A549 (cell line): ENCODE data around the gene PDE4D. TPM values are rescaled to one million over a fixed set of nuclear protein-coding genes. Genes with fewer than 3 reads are reported as not detected.

Experiments
- ATAC-seq, 2 experiments: fragments of 200-7000 bp in 1 of 2; fragments of >200 bp in 1 of 2; cut with Nextera tagmentation in 1 of 2; cut with Tn5 transposase in 1 of 2; 3 replicates each; pipeline versions ENCODE4 v1.8.0 to v1.9.1; 2018 to 2020; ENCODE audit warnings: mild to moderate bottlenecking in 1 of 2, moderate library complexity in 1 of 2
- CTCF ChIA-PET: fragments of 300-600 bp; sonication (Branson Sonifier 250); formaldehyde crosslinking; extraction: SDS; loops from one replicate; lab custom pipeline; 2021; ENCODE audit warnings: antibody characterized with exemption, inconsistent platforms; lab: Yijun Ruan, JAX
- POLR2A ChIA-PET: fragments of 350-600 bp; formaldehyde crosslinking; extraction: SDS; loops from one replicate; lab custom pipeline; 2021; ENCODE audit warnings: antibody characterized with exemption, inconsistent platforms; lab: Yijun Ruan, JAX
- DNase-seq, 2 experiments: peaks; one replicate each; pipeline versions ENCODE4 v3.0.0 to v3.0.0-alpha.2; 2011 to 2016; ENCODE audit warnings: low read depth in 1 of 2, low spot score in 1 of 2
- FAIRE-seq: peaks from 2 replicates; lab custom pipeline; 2011; peaks lifted over from hg19 to GRCh38; lab: Jason Lieb, UNC
- H3K27ac ChIP-seq, 2 experiments: fragments of >200 bp; sonication (Bioruptor Twin); formaldehyde crosslinking; 3 replicates each; pipeline ENCODE4 v1.5.1; 2016 to 2017
- H3K4me1 ChIP-seq: fragments of >200 bp; sonication (Bioruptor Twin); formaldehyde crosslinking; 3 replicates; pipeline ENCODE4 v1.6.1; 2016
- H3K4me2 ChIP-seq: fragments of >200 bp; sonication (Bioruptor Twin); formaldehyde crosslinking; 3 replicates; pipeline ENCODE4 v1.6.1; 2016
- H3K4me3 ChIP-seq: fragments of >200 bp; sonication (Bioruptor Twin); formaldehyde crosslinking; 3 replicates; pipeline ENCODE4 v1.5.1; 2016
- H3K9me3 ChIP-seq: fragments of >200 bp; sonication (Bioruptor Twin); formaldehyde crosslinking; 3 replicates; pipeline ENCODE4 v1.6.1; 2016
- ATOH8 ChIP-seq: fragments of 250-450 bp; sonication (Bioruptor Pico); IDR thresholded peaks from 2 replicates; pipeline ENCODE4 v1.5.0; 2020; ENCODE audit warnings: low read depth, mild to moderate bottlenecking, moderate library complexity
- BCL3 ChIP-seq: fragments of >200 bp; sonication (Bioruptor Twin); formaldehyde crosslinking; IDR thresholded peaks from 3 replicates; pipeline ENCODE4 v1.6.1; 2016
- BHLHE40 ChIP-seq: IDR thresholded peaks from 2 replicates; pipeline ENCODE4 v1.6.1; 2012; ENCODE audit warnings: low read depth, low read length, inconsistent platforms
- CEBPB ChIP-seq, 2 experiments: fragments of >200 bp in 1 of 2; sonication (Bioruptor Twin) in 1 of 2; formaldehyde crosslinking in 1 of 2; IDR thresholded peaks; 2 replicates each; pipeline ENCODE4 v1.6.1; 2012 to 2016
- CHD4 ChIP-seq: fragments of 200-600 bp; sonication (generic); IDR thresholded peaks from 2 replicates; pipeline ENCODE4 v1.6.1; 2016; ENCODE audit warnings: antibody characterized with exemption, mild to moderate bottlenecking, borderline replicate concordance
- EP300 ChIP-seq, 2 experiments: fragments of >200 bp; sonication (Bioruptor Twin); formaldehyde crosslinking; IDR thresholded peaks; 2 replicates in 1 of 2; 3 replicates in 1 of 2; pipeline ENCODE4 v1.6.1; 2016 to 2017
- FOSB ChIP-seq: fragments of 250-450 bp; sonication (Bioruptor Pico); IDR thresholded peaks from 2 replicates; pipeline ENCODE4 v1.5.0; 2020; ENCODE audit warnings: mild to moderate bottlenecking, moderate library complexity
- JUNB ChIP-seq: fragments of >200 bp; sonication (Bioruptor Twin); formaldehyde crosslinking; IDR thresholded peaks from 2 replicates; pipeline ENCODE4 v1.6.1; 2016
- KDM1A ChIP-seq: fragments of 200-600 bp; sonication (generic); IDR thresholded peaks from 2 replicates; pipeline ENCODE4 v1.6.1; 2016; ENCODE audit warnings: low read depth, mild to moderate bottlenecking
- KDM5A ChIP-seq: fragments of 200-600 bp; sonication (generic); IDR thresholded peaks from 2 replicates; pipeline ENCODE4 v1.6.1; 2016; ENCODE audit warnings: antibody characterized with exemption, mild to moderate bottlenecking
- MAZ ChIP-seq: fragments of 150-350 bp; IDR thresholded peaks from 2 replicates; pipeline ENCODE4 v1.6.1; 2014; ENCODE audit warnings: antibody characterized with exemption, low read depth, low read length, borderline replicate concordance
- PHF8 ChIP-seq: fragments of 200-600 bp; sonication (generic); IDR thresholded peaks from 2 replicates; pipeline ENCODE4 v1.6.1; 2016; ENCODE audit warnings: low read depth, mild to moderate bottlenecking, antibody characterized with exemption, moderate library complexity, borderline replicate concordance
- POLR2A ChIP-seq: IDR thresholded peaks from 2 replicates; pipeline ENCODE4 v1.6.1; 2012; ENCODE audit warnings: mild to moderate bottlenecking, low read length
- RCOR1 ChIP-seq: fragments of 150-350 bp; IDR thresholded peaks from 2 replicates; pipeline ENCODE4 v1.6.1; 2014; ENCODE audit warnings: antibody characterized with exemption, low read length, low read depth
- RFX5 ChIP-seq: fragments of 450-650 bp; IDR thresholded peaks from 2 replicates; pipeline ENCODE4 v1.7.1; 2014; ENCODE audit warnings: antibody characterized with exemption, mild to moderate bottlenecking, moderate library complexity
- RNF2 ChIP-seq: fragments of 200-600 bp; sonication (generic); IDR thresholded peaks from 2 replicates; pipeline ENCODE4 v1.6.1; 2016; ENCODE audit warnings: low read depth, mild to moderate bottlenecking, antibody characterized with exemption, moderate library complexity, borderline replicate concordance
- TP53 ChIP-seq: fragments of 250-450 bp; sonication (Bioruptor Pico); IDR thresholded peaks from 2 replicates; pipeline ENCODE4 v1.5.0; 2021; ENCODE audit warnings: mild to moderate bottlenecking, moderate library complexity
- ZFP36 ChIP-seq: fragments of 450-650 bp; IDR thresholded peaks from 2 replicates; pipeline ENCODE4 v1.6.1; 2014; ENCODE audit warnings: borderline replicate concordance; ENCODE audit not compliant: partially characterized antibody
- WGBS: methylation state at CpG from one replicate; pipeline ENCODE4 v1.1.6; 2017; ENCODE audit errors: missing lambda C conversion rate; 5-methylcytosine and 5-hydroxymethylcytosine counted together
- polyA plus RNA-seq, 4 experiments: library from polyadenylated mRNA; depleted of rRNA in 3 of 4; stranded (reverse); fragments of >200 nt; fragmentation: RNase III in 1 of 4; extraction: RNeasy Plus Mini Kit Qiagen cat#74134 plus additional on column Dnase treatment in 1 of 4; gene quantifications; 2 replicates in 3 of 4; 3 replicates in 1 of 4; pipeline ENCODE4 v1.2.3, GENCODE V29; 2011 to 2017
- TF ChIP-seq, protein P1 (sequence below): IDR thresholded peaks from 2 replicates; pipeline ENCODE4 v1.6.1; 2012
- TF ChIP-seq, protein P2 (sequence below): fragments of 200-600 bp; sonication (generic); IDR thresholded peaks from 2 replicates; pipeline ENCODE4 v1.6.1; 2016; ENCODE audit warnings: antibody characterized with exemption, mild to moderate bottlenecking, moderate library complexity

Gene PDE4D
- polyA plus RNA-seq, 2 of the 4 experiments (the other 2 are of a cell fraction): 74.0 to 213 TPM

- CTCF ChIA-PET: interaction anchor here (0.6 kb wide), 1 partner anchor 42 kb away, joined by 3 read pairs; no protein-coding TSS in a partner anchor
- no peak overlapping the region for H3K4me2 ChIP-seq
- H3K9me3 ChIP-seq: no peaks in the 10 kb centered on the region; the same call in 2 of the 3 replicates
- TF ChIP-seq RFX5: no peak
- no peak for TF ChIP-seq BCL3
- TF ChIP-seq, all 56 proteins: peak for 0
- no peak for DNase-seq
- H3K27ac ChIP-seq: no peak overlapping the region
- peaks cover 33% of the 10 kb centered on the region for H3K4me1 ChIP-seq
- 72% methylated on average over 2 of the region's 2 CpGs for WGBS
- ATAC-seq: no peak
- no peak overlapping the region for H3K4me3 ChIP-seq
- no peak for FAIRE-seq
- POLR2A ChIA-PET: no interaction called here
Observed at GRCh38 chr5:59446356-59446755, 447.2 kb downstream of the PDE4D start.

DNA sequence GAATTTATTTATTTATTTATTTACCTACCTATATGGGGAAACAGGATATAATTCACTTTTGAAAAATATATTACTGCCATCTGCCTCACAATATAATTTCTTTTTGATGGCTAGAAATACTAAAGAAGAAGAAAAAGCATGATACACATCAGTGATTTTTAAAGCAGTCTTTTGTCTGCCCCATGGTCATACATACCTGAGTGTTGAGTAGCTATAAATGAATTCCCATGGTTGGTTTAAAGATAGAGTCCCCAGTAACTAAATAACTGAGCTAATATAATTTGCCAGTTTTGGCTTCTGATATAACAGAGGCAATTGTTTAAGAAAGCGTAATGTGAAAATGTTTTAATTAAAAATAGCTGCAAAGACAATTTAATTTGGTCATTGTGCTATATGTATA lies 447.8 kb downstream of the PDE4D start:
- FAIRE-seq (no peak), DNase-seq (no peak), ATAC-seq (no peak)
- TF ChIP-seq ATOH8 (CRISPR knock-in tag): no peak
- TF ChIP-seq ZFP36: no peak
- no peak for TF ChIP-seq CHD4
- Histone ChIP-seq H3K4me2 (no peak overlapping the region), H3K27ac (no peak overlapping the region), H3K9me3 (no peaks in the 10 kb centered on the region; the same call in 2 of the 3 replicates), H3K4me3 (no peak overlapping the region), H3K4me1 (peaks cover 33% of the 10 kb centered on the region)
- ChIA-PET POLR2A (no interaction called here), CTCF (interaction anchor here (0.6 kb wide), 1 partner anchor 43 kb away, joined by 3 read pairs; no protein-coding TSS in a partner anchor)
- 92% methylated on average over 1 of the region's 1 CpG for WGBS

GRCh38 chr5:59439303-59439702 lies 454.2 kb downstream of the PDE4D start:
- peaks cover 11% of the 10 kb centered on the region; the same call in 1 of the 3 replicates for H3K4me1 ChIP-seq
- no peak overlapping the region for H3K4me3 ChIP-seq
- ATAC-seq: peak in 1 of 2 experiments; percentile 19; a peak in 1 of 6 replicates
- no peak for FAIRE-seq
- TF ChIP-seq EP300 (IDR thresholded peaks at IDR 0.05): no peak
- TF ChIP-seq KDM5A: no peak
- TF ChIP-seq RCOR1: no peak
- no peak for TF ChIP-seq TP53 (CRISPR knock-in tag)
- TF ChIP-seq BHLHE40: no peak
- no peak for TF ChIP-seq CEBPB (IDR thresholded peaks at IDR 0.05)
- no peak for TF ChIP-seq BCL3
- TF ChIP-seq, protein P1, sequence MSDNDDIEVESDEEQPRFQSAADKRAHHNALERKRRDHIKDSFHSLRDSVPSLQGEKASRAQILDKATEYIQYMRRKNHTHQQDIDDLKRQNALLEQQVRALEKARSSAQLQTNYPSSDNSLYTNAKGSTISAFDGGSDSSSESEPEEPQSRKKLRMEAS: no peak
- no peaks in the 10 kb centered on the region for H3K9me3 ChIP-seq
- no peak for DNase-seq
- no peak overlapping the region for H3K4me2 ChIP-seq
- POLR2A ChIA-PET: no interaction called here
- no peak overlapping the region for H3K27ac ChIP-seq
- 95% methylated on average over 3 of the region's 3 CpGs for WGBS
- CTCF ChIA-PET: interaction anchor here (1.0 kb wide), 1 partner anchor 234 kb away, joined by 4 read pairs; no protein-coding TSS in a partner anchor

DNA sequence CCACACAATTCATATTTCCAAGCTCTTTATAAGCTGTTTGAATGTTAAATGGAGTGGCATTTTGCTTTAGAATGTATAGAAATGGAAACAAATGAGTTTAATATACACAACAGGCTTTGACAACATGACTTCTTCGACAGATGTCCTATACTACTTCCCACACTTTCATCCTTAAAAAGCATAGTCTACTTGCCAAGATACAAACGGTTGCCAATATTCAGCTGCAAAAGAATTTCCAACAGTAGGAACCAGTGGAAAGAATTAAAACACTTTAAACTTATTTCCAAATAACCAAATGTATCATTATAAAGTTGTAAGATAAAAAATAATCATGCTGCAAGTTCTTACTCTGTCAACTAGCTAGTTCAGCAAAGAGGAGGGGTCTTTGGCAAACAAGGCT lies 456.4 kb downstream of the PDE4D start:
- peaks cover 7% of the 10 kb centered on the region; the same call in 2 of the 3 replicates for H3K4me1 ChIP-seq
- no peaks in the 10 kb centered on the region for H3K9me3 ChIP-seq
- no peak for ATAC-seq
- no peak overlapping the region for H3K4me3 ChIP-seq
- 92% methylated on average over 2 of the region's 2 CpGs for WGBS
- TF ChIP-seq, protein P1: no peak
- TF ChIP-seq CEBPB (IDR thresholded peaks at IDR 0.05): no peak
- no peak for TF ChIP-seq PHF8
- no peak for TF ChIP-seq POLR2A
- TF ChIP-seq TP53 (CRISPR knock-in tag): no peak
- TF ChIP-seq MAZ: no peak
- TF ChIP-seq FOSB (CRISPR knock-in tag): no peak
- TF ChIP-seq JUNB: no peak
- no peak for TF ChIP-seq KDM1A
- TF ChIP-seq RNF2: no peak
- TF ChIP-seq, protein P2, sequence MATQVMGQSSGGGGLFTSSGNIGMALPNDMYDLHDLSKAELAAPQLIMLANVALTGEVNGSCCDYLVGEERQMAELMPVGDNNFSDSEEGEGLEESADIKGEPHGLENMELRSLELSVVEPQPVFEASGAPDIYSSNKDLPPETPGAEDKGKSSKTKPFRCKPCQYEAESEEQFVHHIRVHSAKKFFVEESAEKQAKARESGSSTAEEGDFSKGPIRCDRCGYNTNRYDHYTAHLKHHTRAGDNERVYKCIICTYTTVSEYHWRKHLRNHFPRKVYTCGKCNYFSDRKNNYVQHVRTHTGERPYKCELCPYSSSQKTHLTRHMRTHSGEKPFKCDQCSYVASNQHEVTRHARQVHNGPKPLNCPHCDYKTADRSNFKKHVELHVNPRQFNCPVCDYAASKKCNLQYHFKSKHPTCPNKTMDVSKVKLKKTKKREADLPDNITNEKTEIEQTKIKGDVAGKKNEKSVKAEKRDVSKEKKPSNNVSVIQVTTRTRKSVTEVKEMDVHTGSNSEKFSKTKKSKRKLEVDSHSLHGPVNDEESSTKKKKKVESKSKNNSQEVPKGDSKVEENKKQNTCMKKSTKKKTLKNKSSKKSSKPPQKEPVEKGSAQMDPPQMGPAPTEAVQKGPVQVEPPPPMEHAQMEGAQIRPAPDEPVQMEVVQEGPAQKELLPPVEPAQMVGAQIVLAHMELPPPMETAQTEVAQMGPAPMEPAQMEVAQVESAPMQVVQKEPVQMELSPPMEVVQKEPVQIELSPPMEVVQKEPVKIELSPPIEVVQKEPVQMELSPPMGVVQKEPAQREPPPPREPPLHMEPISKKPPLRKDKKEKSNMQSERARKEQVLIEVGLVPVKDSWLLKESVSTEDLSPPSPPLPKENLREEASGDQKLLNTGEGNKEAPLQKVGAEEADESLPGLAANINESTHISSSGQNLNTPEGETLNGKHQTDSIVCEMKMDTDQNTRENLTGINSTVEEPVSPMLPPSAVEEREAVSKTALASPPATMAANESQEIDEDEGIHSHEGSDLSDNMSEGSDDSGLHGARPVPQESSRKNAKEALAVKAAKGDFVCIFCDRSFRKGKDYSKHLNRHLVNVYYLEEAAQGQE: no peak
- no peak for TF ChIP-seq KDM5A
- ChIA-PET POLR2A (no interaction called here), CTCF (interaction anchor here (0.5 kb wide), 1 partner anchor 120 kb away, joined by 3 read pairs; no protein-coding TSS in a partner anchor)
- FAIRE-seq: peak; percentile 32
- H3K27ac ChIP-seq: no peak overlapping the region
- no peak overlapping the region for H3K4me2 ChIP-seq
- DNase-seq: no peak
